Activated CD8-positive, alpha-beta T cell treated with anti-CD3 and anti-CD28 coated beads, Interleukin-2, amount 10 ng/mL, durations not matched to agents 7 days and 5 days (primary cell): ENCODE data around the gene VWA5B1. TPM values are rescaled to one million over a fixed set of nuclear protein-coding genes. Genes with fewer than 3 reads are reported as not detected.
"Not testable (repeated sequence)": the region's sequence is repeated elsewhere in the genome, so short reads cannot be mapped to it uniquely, and the experiment has no call there.

ENCODE experiments used
- ATAC-seq: fragments of 150-1000 bp; cut with Tn5 transposase; one replicate; pipeline ENCODE4 v1.10.0; 2021; ENCODE audit warnings: moderate library complexity
- CTCF ChIA-PET: fragments of 350-600 bp; sonication (Branson Sonifier 250); formaldehyde crosslinking; loops from one replicate; lab custom pipeline; 2021; ENCODE audit warnings: antibody characterized with exemption; lab: Charles Lee
- POLR2A ChIA-PET: fragments of 350-600 bp; sonication (Branson Sonifier 250); formaldehyde crosslinking; loops from one replicate; lab custom pipeline; 2021; ENCODE audit warnings: antibody characterized with exemption; lab: Charles Lee
- DNase-seq: peaks from one replicate; pipeline ENCODE4 v3.0.0-alpha.2; 2020
- H3K27ac Mint-ChIP-seq: one replicate; pipeline ENCODE4 v1.8.0; 2021; ENCODE audit warnings: mild to moderate bottlenecking, mixed read lengths
- H3K27me3 Mint-ChIP-seq: one replicate; pipeline ENCODE4 v1.8.0; 2021; ENCODE audit warnings: low read depth, mixed read lengths
- H3K36me3 Mint-ChIP-seq: one replicate; pipeline ENCODE4 v1.8.0; 2021; ENCODE audit warnings: low read depth, mixed read lengths
- H3K4me1 Mint-ChIP-seq: one replicate; pipeline ENCODE4 v1.8.0; 2021; ENCODE audit warnings: low read depth, mixed read lengths
- H3K4me3 Mint-ChIP-seq: one replicate; pipeline ENCODE4 v1.8.0; 2021; ENCODE audit warnings: mild to moderate bottlenecking, mixed read lengths
- H3K9me3 Mint-ChIP-seq: one replicate; pipeline ENCODE4 v1.8.0; 2022; ENCODE audit warnings: mixed read lengths; ENCODE audit not compliant: insufficient read depth
- total RNA-seq, 2 experiments: library from RNA; stranded (reverse); gene quantifications; one replicate each; pipeline ENCODE4 v1.2.3, GENCODE V29; 2021

VWA5B1 gene
- total RNA-seq, 2 experiments from 2014 or later: not detected

GRCh38 chr1:20282533-20282932, 8.1 kb upstream of the VWA5B1 start:
- DNase-seq (no peak), ATAC-seq (no peak)
- Mint-ChIP-seq H3K27ac (no peak overlapping the region), H3K36me3 (no peaks in the 10 kb centered on the region), H3K4me3 (no peak overlapping the region), H3K9me3 (no peaks in the 10 kb centered on the region), H3K4me1 (no peaks in the 10 kb centered on the region), H3K27me3 (peaks cover 36% of the 10 kb centered on the region)
- CTCF ChIA-PET: no interaction called here
- POLR2A ChIA-PET: interaction anchor here (0.6 kb wide), 1 partner anchor 9 kb away, joined by 3 read pairs; no protein-coding TSS in a partner anchor

DNA sequence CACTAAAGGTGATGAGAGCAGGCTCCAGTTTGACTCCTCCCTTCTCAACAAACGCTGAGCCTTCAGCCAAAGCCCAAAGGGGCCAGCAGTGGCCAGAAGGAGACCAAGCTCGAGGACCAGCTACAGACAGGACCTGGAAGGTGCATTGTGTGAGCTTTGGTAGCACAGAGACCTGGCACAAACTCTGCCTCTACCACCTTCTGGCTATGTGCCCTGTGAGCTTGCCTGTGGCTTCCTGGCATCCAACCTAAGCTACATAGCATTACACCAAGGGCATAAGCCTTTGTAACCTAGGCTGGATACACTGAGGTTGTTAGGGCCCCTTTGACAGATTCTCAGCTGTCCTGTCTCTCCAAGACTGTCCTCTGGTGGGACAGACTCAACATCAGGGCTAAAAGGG, 6.6 kb upstream of the VWA5B1 start:
- Mint-ChIP-seq H3K36me3 (no peaks in the 10 kb centered on the region), H3K4me1 (no peaks in the 10 kb centered on the region), H3K27ac (no peak overlapping the region), H3K27me3 (peaks cover 45% of the 10 kb centered on the region), H3K4me3 (no peak overlapping the region), H3K9me3 (no peaks in the 10 kb centered on the region)
- DNase-seq (no peak), ATAC-seq (no peak)
- ChIA-PET CTCF (no interaction called here), POLR2A (no interaction called here)

DNA sequence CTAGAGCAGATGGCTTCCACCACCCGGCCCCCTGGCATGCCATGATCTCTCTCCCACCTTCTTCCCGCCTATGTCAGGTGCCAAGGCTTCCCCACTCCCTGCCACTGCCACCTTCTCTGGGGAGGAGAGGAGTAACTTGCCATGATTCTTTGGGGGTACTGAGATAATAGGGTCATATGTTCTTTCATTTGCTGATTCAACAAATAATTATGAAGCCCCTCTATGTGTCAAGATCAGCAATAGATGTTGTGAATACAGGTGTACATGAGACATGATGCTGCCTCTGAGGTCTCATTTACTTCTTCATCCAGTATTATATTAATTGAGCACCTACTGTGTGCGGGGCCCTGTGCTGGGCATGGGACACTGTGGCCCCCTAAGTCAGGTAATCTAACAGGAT, 6.0 kb upstream of the VWA5B1 start:
- Mint-ChIP-seq H3K27ac (no peak overlapping the region), H3K9me3 (no peaks in the 10 kb centered on the region), H3K36me3 (no peaks in the 10 kb centered on the region), H3K27me3 (peaks cover 45% of the 10 kb centered on the region), H3K4me1 (no peaks in the 10 kb centered on the region), H3K4me3 (no peak overlapping the region)
- ChIA-PET POLR2A (no interaction called here), CTCF (no interaction called here)
- DNase-seq (no peak), ATAC-seq (no peak)

DNA sequence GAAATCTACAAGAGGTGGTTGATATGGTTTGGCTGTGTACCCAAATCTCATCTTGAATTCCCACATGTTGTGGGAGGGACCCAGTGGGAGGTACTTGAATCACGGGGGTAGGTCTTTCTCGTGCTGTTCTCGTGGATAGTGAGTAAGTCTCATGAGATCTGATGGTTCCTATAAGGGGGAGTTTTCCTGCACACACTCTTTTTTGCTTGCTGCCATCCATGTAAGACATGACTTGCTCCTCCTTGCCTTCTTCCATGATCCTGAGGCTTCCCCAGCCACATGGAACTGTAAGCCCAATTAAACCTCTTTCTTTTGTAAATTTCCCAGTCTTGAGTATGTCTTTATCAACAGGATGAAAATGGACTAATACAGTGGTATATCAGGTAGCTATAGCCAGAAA, 5.2 kb upstream of the VWA5B1 start:
- Mint-ChIP-seq H3K9me3 (no peaks in the 10 kb centered on the region), H3K27me3 (peaks cover 53% of the 10 kb centered on the region), H3K4me1 (no peaks in the 10 kb centered on the region), H3K36me3 (no peaks in the 10 kb centered on the region), H3K4me3 (no peak overlapping the region), H3K27ac (no peak overlapping the region)
- ChIA-PET CTCF (no interaction called here), POLR2A (no interaction called here)
- no peak for DNase-seq
- ATAC-seq: no peak

- H3K4me3 Mint-ChIP-seq, POLR2A ChIA-PET, H3K27ac Mint-ChIP-seq, DNase-seq, CTCF ChIA-PET, H3K36me3 Mint-ChIP-seq, H3K9me3 Mint-ChIP-seq, ATAC-seq: not testable (repeated sequence)
- H3K4me1 Mint-ChIP-seq: peaks cover 12% of the 10 kb centered on the region
- peaks cover 59% of the 10 kb centered on the region for H3K27me3 Mint-ChIP-seq
Observed at GRCh38 chr1:20287696-20288095, 3.0 kb upstream of the VWA5B1 start.

DNA sequence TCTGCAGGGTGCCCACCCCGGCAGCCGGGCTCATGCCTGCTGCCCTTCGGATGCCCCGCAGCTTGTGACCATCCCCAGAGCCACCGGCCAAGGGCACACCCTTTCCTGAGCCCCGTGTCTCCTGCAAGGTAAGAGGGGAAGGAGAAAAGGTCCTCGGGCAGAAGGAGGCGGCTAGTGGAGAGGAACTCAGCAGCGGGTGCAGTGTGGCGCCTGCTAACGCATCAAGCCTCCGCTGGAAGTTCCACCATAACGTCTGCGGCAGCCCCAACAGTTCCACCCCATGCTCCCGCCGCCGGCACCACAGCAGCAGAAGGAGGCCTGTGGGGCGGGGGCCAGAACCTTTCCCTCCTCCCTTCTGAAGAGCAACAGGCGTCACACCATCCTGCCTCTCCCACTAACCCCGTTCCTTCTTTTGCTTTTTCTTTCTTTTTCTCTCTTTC, 990 bp downstream of the VWA5B1 start:
- ATAC-seq (peak; percentile 42), DNase-seq (peak; percentile 26)
- Mint-ChIP-seq H3K36me3 (no peaks in the 10 kb centered on the region), H3K4me1 (peaks cover 12% of the 10 kb centered on the region), H3K4me3 (peak overlapping the region; percentile 29), H3K9me3 (no peaks in the 10 kb centered on the region), H3K27ac (no peak overlapping the region), H3K27me3 (peaks cover 46% of the 10 kb centered on the region)
- ChIA-PET CTCF (no interaction called here), POLR2A (no interaction called here)

- H3K4me3 Mint-ChIP-seq: no peak overlapping the region
- H3K4me1 Mint-ChIP-seq: no peaks in the 10 kb centered on the region
- CTCF ChIA-PET: no interaction called here
Observed at GRCh38 chr1:20298626-20299025, 8.0 kb downstream of the VWA5B1 start.

GRCh38 chr1:20301463-20302107, 10.9 kb downstream of the VWA5B1 start:
- POLR2A ChIA-PET: no interaction called here
- Mint-ChIP-seq H3K4me3 (no peak overlapping the region), H3K27ac (no peak overlapping the region)

More at GRCh38 chr1:20298626-20299025, 8.0 kb downstream of the VWA5B1 start:
- Mint-ChIP-seq H3K9me3 (no peaks in the 10 kb centered on the region), H3K27me3 (peaks cover 15% of the 10 kb centered on the region), H3K27ac (no peak overlapping the region), H3K36me3 (no peaks in the 10 kb centered on the region)
- no peak for ATAC-seq
- POLR2A ChIA-PET: interaction anchor here (1.5 kb wide), 1 partner anchor 138 kb away, joined by 4 read pairs; no protein-coding TSS in a partner anchor
- no peak for DNase-seq

DNA sequence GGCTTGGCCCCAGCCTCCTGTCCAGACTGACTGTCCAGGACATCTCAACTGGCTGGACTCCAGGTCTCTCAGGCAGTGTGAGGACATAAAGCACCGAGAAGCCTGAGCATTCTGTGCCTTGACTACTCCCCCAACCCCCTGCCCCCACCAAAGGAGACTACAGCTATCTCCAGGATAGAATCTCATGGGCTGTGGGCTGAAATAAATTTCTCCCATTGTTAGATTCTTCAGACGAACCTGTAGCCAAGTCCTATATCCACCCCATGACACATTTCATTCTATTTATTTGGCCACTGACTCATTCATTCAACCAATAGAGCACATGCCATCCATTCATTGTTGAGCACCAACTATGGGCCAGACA, 11.4 kb downstream of the VWA5B1 start:
- DNase-seq (no peak), ATAC-seq (no peak)
- ChIA-PET CTCF (no interaction called here), POLR2A (no interaction called here)
- Mint-ChIP-seq H3K27me3 (peaks cover 13% of the 10 kb centered on the region), H3K9me3 (no peaks in the 10 kb centered on the region), H3K4me1 (no peaks in the 10 kb centered on the region), H3K27ac (no peak overlapping the region), H3K36me3 (no peaks in the 10 kb centered on the region), H3K4me3 (no peak overlapping the region)

More at GRCh38 chr1:20301463-20302107, 10.9 kb downstream of the VWA5B1 start:
- Mint-ChIP-seq H3K4me1 (no peaks in the 10 kb centered on the region), H3K27me3 (peaks cover 15% of the 10 kb centered on the region), H3K36me3 (no peaks in the 10 kb centered on the region), H3K9me3 (no peaks in the 10 kb centered on the region)
- CTCF ChIA-PET: no interaction called here
- no peak for DNase-seq
- ATAC-seq: no peak

- DNase-seq (no peak), ATAC-seq (no peak)
- no peaks in the 10 kb centered on the region for H3K4me1 Mint-ChIP-seq
- H3K36me3 Mint-ChIP-seq: no peaks in the 10 kb centered on the region
- H3K9me3 Mint-ChIP-seq: no peaks in the 10 kb centered on the region
- CTCF ChIA-PET: no interaction called here
- peaks cover 8% of the 10 kb centered on the region for H3K27me3 Mint-ChIP-seq
- H3K27ac Mint-ChIP-seq: no peak overlapping the region
- H3K4me3 Mint-ChIP-seq: no peak overlapping the region
- POLR2A ChIA-PET: no interaction called here
Observed at GRCh38 chr1:20307026-20307425, 16.4 kb downstream of the VWA5B1 start.

- Mint-ChIP-seq H3K27ac (no peak overlapping the region), H3K4me3 (no peak overlapping the region), H3K36me3 (no peaks in the 10 kb centered on the region), H3K4me1 (no peaks in the 10 kb centered on the region), H3K27me3 (peaks cover 5% of the 10 kb centered on the region), H3K9me3 (no peaks in the 10 kb centered on the region)
- no peak for ATAC-seq
- CTCF ChIA-PET: no interaction called here
- DNase-seq: no peak
- POLR2A ChIA-PET: no interaction called here
Observed at GRCh38 chr1:20308569-20308968, 17.9 kb downstream of the VWA5B1 start.

DNA sequence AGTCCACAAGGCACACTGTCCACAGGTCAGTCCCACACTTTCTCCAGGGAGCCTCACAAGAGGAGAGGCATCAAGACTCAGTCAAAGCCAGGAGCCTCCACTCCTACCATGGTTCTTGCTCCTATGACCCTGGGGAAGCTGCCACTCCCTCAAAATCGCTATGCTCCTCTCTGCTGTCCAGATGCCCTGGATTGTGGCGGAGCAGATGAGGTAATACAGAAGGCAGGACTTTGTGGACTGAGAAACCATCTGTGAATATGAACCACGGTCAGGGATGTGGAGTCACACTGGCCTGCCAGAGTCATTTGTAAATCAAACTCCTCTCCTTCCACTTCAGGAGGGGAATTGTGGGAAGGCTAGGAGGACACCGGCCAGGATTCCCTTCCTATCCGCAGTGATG, 20.6 kb downstream of the VWA5B1 start:
- DNase-seq: no peak
- no peaks in the 10 kb centered on the region for H3K4me1 Mint-ChIP-seq
- H3K4me3 Mint-ChIP-seq: no peak overlapping the region
- H3K27me3 Mint-ChIP-seq: no peaks in the 10 kb centered on the region
- H3K36me3 Mint-ChIP-seq: no peaks in the 10 kb centered on the region
- ChIA-PET POLR2A (no interaction called here), CTCF (no interaction called here)
- no peak overlapping the region for H3K27ac Mint-ChIP-seq
- H3K9me3 Mint-ChIP-seq: no peaks in the 10 kb centered on the region
- no peak for ATAC-seq

DNA sequence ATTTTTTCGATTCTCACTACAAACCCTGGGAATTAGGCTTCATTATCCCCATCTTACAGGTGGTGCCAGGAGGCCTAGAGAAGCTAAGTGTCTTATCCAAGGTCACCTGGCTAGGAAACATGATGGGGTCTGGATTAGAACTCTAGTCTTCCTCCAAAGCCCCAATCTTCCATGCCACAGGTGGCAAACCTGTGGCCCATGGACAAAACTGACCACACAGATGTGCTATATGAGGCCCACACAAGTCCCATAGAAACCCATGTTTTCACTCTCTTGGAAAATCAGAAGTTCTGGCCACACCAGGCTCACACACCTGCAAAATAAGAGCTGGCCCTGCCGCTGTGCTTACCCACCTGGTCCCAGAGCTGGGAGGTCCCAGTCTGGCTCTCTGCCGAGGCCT, 21.6 kb downstream of the VWA5B1 start:
- DNase-seq: no peak
- ChIA-PET POLR2A (no interaction called here), CTCF (interaction anchor here (1.1 kb wide), 1 partner anchor 55 kb away, joined by 3 read pairs; no protein-coding TSS in a partner anchor)
- Mint-ChIP-seq H3K27ac (no peak overlapping the region), H3K9me3 (no peaks in the 10 kb centered on the region), H3K27me3 (no peaks in the 10 kb centered on the region), H3K36me3 (no peaks in the 10 kb centered on the region), H3K4me3 (no peak overlapping the region), H3K4me1 (no peaks in the 10 kb centered on the region)
- ATAC-seq: no peak
